GM12892 (cell line): ENCODE data around the gene GSPT2. TPM values are rescaled to one million over a fixed set of nuclear protein-coding genes. Genes with fewer than 3 reads are reported as not detected.
A peak's percentile ranks its signal among the peaks of the same experiment; 100 is the strongest.
"Not testable (repeated sequence)": the region's sequence is repeated elsewhere in the genome, so short reads cannot be mapped to it uniquely, and the experiment has no call there.

Experiments
- DNase-seq: peaks from one replicate; pipeline ENCODE4 v3.0.0; 2011; ENCODE audit not compliant: insufficient read length
- FAIRE-seq: peaks from 2 replicates; lab custom pipeline; 2011; peaks lifted over from hg19 to GRCh38; lab: Jason Lieb, UNC
- POLR2A ChIP-seq: IDR thresholded peaks from 2 replicates; pipeline ENCODE4 v1.6.1; 2011; ENCODE audit warnings: low read depth, low read length, control low read depth
- POLR2AphosphoS5 ChIP-seq: IDR thresholded peaks from 2 replicates; pipeline ENCODE4 v1.6.1; 2011; ENCODE audit warnings: low read depth, low read length, control low read depth
- TAF1 ChIP-seq: IDR thresholded peaks from 2 replicates; pipeline ENCODE4 v1.6.1; 2011; ENCODE audit warnings: low read depth, mild to moderate bottlenecking, control low read depth, low read length, borderline replicate concordance
- polyA plus RNA-seq: library from polyadenylated mRNA; unstranded; fragments of >200 nt; gene quantifications from one replicate; pipeline ENCODE4 v1.2.1, GENCODE V29; 2012; ENCODE audit warnings: missing spikeins, inconsistent platforms; ENCODE audit not compliant: missing spikeins

Gene GSPT2
- 7.5 TPM for polyA plus RNA-seq

DNA sequence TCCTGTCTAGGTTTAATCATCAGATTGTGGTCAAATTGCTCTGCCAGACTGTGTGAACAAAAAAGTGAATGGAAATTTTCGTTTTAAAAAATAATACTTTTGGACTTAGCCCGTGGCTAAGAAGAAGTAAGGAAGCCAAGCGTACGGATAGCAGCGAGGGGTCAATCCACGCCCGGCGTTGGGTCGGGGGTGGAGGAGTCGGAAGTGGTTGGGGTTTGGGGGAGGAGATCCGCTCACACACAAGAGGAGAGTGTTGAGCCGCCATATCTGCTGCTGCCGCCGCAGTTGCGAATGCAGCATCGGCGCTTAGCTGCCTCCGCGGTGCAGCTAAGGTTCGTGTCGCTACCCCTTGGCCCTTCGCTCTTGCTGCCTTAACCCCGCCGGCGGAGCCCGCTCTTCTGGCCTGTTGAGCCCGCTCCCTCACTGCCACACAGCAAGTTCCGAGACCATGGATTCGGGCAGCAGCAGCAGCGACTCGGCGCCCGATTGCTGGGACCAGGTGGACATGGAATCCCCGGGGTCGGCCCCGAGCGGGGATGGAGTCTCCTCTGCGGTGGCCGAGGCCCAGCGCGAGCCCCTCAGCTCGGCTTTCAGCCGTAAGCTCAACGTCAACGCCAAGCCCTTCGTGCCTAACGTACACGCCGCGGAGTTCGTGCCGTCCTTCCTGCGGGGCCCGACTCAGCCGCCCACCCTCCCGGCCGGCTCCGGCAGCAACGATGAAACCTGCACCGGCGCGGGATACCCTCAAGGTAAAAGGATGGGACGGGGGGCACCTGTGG lies at the start of gene GSPT2:
GSPT2 (plus strand) TSS at position 264 of the 779 bp plus-strand sequence; CDS start at position 449, 185 bp downstream.
- peak; percentile 90 for FAIRE-seq
- TF ChIP-seq POLR2AphosphoS5 = peak; percentile 79
- TF ChIP-seq TAF1 = peak; percentile 20; the same call in 1 of the 2 replicates
- peak; percentile 86 for TF ChIP-seq POLR2A
- peak; percentile 31 for DNase-seq

DNA sequence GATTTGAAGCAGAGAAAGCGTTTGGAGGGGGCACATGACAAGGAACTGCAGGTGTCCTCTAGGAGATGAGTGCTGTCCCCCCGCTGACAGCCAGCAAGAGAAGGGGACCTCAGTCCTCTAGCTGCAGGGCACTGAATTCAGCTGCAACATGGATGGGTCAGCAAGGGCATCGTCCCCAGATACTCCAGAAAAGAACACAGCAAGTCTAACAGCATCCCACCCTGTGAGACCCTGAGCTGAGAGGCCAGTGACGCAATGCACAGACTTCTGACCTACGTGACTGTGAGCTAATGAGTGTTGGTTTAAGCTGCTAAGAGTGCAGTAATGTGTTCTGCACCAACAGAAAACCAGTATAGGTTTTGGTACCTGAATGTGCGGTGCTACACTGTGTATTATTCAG lies 49.0 kb upstream of the GSPT2 start:
- TF ChIP-seq TAF1 = no peak
- no peak for TF ChIP-seq POLR2A
- TF ChIP-seq POLR2AphosphoS5 = no peak
- DNase-seq (no peak), FAIRE-seq (no peak)

DNA sequence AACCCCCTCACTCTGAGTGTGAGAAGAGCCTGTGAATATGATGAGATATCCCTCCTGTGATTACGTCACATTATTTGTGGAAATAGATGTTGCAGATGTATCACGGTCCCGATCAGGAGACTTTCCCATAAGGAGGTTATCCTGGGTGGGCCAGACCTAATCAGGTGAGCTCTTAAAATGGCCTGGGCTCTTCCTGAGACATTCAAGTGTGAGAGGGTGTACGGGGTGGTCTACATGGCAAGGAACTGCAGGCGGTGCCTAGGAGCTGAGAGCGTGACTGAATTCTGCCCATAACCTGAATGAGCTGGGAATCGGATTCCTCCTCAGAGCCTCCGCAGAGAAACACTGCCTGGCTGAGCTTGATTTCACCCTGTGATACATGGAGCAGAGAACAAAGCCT lies 45.8 kb upstream of the GSPT2 start:
- no peak for FAIRE-seq
- TF ChIP-seq TAF1 = no peak
- no peak for TF ChIP-seq POLR2AphosphoS5
- TF ChIP-seq POLR2A = no peak
- no peak for DNase-seq

DNA sequence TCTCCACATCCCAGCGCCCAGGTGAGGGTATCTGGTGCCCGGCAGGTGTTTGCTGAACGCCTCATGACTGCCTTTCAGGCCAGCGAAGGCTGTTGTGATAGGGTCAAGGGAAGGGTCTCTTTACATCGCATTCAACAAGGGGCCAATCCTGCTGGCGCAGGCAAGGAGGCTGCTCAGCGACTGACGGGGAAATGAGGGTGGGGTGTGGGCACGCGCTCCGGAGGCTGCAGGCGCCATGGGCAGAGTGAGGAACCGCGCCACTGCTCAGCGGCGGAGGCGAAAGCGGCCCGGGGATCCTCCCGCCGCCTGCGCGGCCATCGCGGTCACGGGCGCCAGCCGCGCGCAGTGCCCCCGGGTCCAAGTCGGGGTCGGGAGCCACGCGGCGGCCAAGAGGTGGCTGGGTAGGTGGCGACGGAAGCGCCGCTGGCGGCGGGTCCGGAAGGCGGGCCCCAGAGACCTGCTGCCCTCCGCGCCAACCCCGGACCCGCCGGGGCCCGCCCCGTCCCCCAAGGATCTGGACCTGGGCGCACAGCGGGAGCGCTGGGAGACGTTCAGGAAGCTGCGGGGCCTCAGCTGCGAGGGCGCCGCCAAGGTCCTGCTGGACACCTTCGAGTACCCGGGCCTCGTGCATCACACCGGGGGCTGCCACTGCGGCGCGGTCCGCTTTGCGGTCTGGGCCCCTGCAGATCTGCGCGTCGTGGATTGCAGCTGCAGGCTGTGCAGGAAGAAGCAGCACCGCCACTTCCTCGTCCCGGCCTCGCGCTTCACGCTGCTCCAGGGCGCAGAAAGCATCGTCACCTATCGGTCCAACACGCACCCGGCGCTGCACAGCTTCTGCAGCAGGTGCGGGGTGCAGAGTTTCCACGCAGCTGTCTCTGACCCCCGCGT lies 32.7 kb upstream of the GSPT2 start, which contains the start of gene CENPVL1:
CENPVL1 (plus strand) TSS at position 236 of the 888 bp plus-strand sequence; CDS start at position 236, 0 bp downstream.
- not testable (repeated sequence) for FAIRE-seq

DNA sequence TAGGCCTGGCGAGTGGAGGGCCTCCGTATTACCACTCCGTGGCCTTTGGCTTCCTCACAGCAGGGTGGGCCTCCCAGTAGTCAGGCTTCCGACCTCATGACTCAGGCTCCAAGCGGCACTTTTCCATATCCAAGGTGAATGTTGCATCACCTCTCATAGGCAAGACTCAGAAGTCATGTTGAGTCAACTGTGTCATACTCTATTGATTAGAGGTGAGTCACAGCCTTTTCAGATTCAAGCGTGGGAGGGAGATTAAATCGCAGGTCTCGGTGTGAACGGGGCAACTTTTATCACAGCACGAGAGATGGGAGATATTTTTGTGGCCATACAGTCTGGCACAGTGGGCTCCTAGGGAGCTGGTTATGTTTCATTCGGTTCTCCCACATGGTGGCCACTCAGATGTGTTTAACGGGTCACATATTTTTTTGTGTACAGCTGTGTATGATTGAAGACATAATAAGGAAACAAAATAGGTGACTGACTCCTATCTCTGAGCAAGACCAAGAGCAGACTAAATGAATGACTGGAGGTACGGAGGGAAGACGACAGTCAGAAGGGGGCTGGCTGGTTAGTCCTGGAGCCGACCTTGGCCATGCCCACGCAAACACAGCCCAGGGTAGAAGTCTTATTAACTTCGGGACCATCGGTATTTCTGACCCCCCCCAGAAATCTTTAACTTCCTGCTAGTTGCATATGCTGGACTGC lies 30.1 kb upstream of the GSPT2 start:
- FAIRE-seq, DNase-seq: not testable (repeated sequence)

More for the DNA sequence above, 32.7 kb upstream of the GSPT2 start, which contains the start of gene CENPVL1:
- DNase-seq = not testable (repeated sequence)

DNA sequence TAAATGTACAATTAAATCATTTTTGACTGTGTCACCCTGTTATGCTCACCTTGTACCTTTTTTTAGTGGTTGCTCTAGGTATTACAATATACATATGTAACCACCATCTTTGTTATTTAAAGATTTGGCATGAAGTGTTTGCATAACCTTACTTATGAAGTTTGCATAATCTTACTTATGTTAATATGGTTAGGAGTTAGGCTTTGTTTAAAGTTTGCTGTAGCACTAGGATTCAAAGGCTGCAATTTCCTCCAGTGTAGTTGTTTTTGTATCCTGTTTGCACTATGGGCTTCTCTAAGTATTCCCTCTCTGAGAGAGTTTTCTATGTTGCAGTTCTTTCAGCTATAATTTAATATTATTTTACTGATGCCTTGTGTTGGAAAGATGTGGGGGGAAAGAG lies 15.0 kb upstream of the GSPT2 start:
- TF ChIP-seq TAF1 (no peak), POLR2AphosphoS5 (no peak), POLR2A (no peak)
- DNase-seq (no peak), FAIRE-seq (no peak)

DNA sequence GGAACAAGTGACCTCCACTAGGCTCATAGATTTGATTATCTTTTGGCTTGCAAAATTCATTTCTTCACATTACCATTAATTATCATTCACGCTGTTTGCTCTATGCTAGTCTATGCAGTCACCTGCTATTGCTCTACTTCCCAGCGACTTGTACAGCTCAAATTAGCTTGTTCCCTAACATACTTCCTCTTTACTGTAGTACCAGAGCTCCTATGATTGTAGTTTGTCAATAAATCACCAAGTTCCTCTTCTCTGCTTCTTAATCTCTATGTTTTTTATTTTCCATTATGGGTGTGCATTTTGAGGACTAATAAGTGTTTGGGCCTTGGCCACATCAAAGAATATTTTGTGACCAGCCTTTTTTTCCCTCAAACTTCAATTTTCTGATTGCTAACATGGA lies 6.2 kb upstream of the GSPT2 start:
- DNase-seq (no peak), FAIRE-seq (no peak)
- TF ChIP-seq POLR2A (no peak), POLR2AphosphoS5 (no peak), TAF1 (no peak)

DNA sequence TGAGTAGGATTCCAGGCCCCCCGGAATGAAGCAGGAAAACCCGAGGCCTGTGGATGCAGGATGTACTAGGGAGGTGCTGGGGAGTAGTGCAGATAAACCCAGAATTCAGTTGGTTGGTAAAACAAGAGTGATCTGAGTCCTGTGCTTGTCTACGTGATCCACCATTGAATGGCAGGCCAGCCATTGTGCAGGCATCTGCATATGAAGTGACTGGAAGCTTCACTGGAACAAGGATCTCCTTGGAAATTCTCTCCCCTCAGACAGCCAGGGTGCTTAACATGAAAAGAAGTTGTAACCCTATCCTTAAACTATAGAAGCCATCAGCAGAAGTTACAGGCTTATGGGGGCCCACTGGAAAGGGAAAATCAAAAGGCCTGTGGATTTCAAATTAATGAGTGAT lies 656 bp upstream of the GSPT2 start:
- FAIRE-seq = no peak
- no peak for DNase-seq
- TF ChIP-seq POLR2AphosphoS5 (no peak), TAF1 (no peak)

DNA sequence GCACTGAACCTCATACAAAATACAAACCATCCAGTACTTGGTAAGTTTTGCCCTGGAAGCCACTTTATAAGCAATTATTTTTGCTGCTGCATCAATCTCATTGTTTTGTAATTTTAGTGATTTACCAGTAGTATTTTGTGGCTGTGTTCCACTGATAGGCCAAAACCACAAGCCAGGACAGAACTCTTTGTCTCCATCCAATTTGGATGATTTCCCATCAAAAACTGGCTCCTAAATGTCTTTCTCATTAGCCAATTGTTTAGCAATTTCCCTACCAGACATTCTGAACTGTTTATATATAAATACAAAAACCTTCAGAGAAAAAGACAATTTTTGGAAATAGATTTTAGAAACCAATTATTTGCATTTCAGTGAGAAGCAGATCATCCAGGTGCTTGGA lies 4.4 kb downstream of the GSPT2 start:
- FAIRE-seq = no peak
- TF ChIP-seq POLR2A (no peak), TAF1 (no peak), POLR2AphosphoS5 (no peak)
- DNase-seq = no peak

DNA sequence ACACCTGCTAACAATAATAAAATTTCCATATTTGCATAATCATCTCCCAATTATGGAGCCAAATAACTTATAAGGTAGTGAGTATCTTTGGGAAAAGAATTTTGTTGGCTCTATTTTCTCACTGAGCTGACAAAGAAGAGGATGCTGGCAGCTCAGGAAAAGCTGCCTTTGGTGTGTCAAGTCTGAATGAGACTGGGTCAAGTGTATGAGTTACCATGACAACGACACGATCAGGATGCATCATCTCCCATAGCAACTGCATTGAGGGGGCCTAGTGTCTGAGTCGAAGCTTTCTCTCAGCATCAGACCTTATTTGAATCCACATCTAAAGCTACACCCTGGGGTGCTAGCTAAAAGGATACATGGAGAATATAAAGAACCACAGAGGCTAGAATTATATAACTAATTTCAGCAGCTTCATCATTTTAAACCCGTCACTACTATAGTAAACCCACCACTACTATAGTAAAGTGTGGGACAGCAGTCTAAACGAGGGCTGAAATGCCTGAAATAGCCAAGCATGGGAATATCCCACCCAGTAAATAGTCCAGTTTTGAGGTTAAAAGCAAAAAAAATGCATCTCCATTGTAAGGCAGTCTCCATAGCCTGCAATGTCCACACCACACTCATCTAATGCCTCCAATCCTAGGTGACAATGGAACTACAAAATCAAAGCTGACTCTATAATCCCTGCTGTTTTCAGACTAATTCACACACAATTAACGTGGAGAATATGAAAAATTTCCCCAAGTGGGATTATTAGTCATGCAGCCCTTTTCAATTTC lies 16.0 kb downstream of the GSPT2 start:
- no peak for FAIRE-seq
- TF ChIP-seq POLR2A = no peak
- TF ChIP-seq POLR2AphosphoS5 = no peak
- TF ChIP-seq TAF1 = no peak
- no peak for DNase-seq

DNA sequence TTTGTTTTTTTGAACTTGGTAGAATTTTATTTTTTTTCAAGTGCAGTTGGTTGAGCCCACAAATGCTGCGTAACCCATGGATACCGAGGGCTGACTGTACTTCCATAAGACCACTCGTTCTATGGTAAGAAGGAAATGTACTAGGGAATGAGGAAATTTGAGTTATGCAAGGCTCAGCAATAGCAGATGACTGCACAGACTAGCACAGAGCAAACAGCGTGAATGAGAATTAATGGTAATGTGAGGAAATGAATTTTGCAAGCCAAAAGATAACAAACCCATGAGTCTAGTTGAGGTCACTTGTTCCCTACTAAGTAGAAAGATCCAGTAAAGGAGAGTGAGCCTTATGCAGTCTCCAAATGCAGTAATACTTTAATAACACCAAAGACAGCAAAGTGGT lies 17.4 kb downstream of the GSPT2 start:
- FAIRE-seq (no peak), DNase-seq (no peak)
- no peak for TF ChIP-seq POLR2AphosphoS5
- TF ChIP-seq POLR2A = no peak
- no peak for TF ChIP-seq TAF1

DNA sequence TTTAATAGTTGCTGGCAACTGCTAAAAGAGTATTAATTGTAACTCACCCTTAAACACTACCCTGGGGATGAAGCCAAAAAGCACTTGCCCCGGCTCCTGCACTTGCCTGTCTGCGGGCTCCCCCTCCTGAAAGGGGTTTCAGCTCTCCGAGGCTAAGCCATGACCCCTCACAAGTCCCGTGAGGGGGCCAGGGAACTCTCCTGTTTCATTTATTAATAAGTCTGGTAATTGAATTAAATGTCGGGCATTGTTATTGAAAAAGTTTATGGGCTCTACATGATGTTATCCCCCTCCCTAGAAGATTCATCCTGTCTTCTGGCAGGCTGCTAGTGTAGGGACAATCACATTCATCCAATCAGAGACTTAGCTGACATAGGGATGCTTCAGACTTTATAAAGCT lies 23.3 kb downstream of the GSPT2 start:
- DNase-seq = no peak
- TF ChIP-seq POLR2AphosphoS5 (no peak), POLR2A (no peak), TAF1 (no peak)
- no peak for FAIRE-seq
